A549 treated with Mapracorat at 1 μM for 4 hours (cell line): ENCODE results near the gene ZNF732. TPM values are rescaled to one million over a fixed set of nuclear protein-coding genes. Genes with fewer than 3 reads are reported as not detected.

Experiments used
- total RNA-seq: library from RNA; stranded (reverse); fragments of 200-300 nt; extraction: Qiagen RNA extraction; gene quantifications from 5 replicates; pipeline ENCODE4 v1.2.3, GENCODE V29; 2022

ZNF732 gene
- total RNA-seq = not detected in 5 replicates

GRCh38 chr4:304969-305680 is at the start of gene ZNF732:
TSS of gene ZNF732 (minus strand) at chr4:305474. CDS start at chr4:305310, 164 bp downstream.

GRCh38 chr4:337143-337931 is 32.1 kb upstream of the ZNF732 start, which contains the start of gene ZNF141:
TSS of gene ZNF141 (plus strand) at chr4:337814. CDS start at chr4:337984, 170 bp downstream.

Other genes starting within 250 kb of the ZNF732 start
- gene ZNF718, start 181.0 kb downstream of the ZNF732 start, total RNA-seq = 0.43 to 0.60 TPM (median 0.55 TPM) in 5 replicates
- gene ZNF141, start 32.3 kb upstream of the ZNF732 start, total RNA-seq = 2.2 to 2.6 TPM (median 2.5 TPM) in 5 replicates
- gene ZNF721, start 193.7 kb upstream of the ZNF732 start, total RNA-seq = 11.0 to 16.2 TPM (median 13.1 TPM) in 5 replicates
- gene PIGG, start 193.7 kb upstream of the ZNF732 start, total RNA-seq = 20.6 to 26.9 TPM (median 26.6 TPM) in 5 replicates